HUES64 (cell line): ENCODE measurements around the gene FETUB.
A peak's percentile ranks its signal among the peaks of the same experiment; 100 is the strongest.

Experiments used
- H3K27ac ChIP-seq: 2 replicates; pipeline ENCODE4 v1.7.0; 2013; ENCODE audit warnings: low read depth, low read length, inconsistent platforms
- H3K27me3 ChIP-seq: 2 replicates; pipeline ENCODE4 v1.6.1; 2013; ENCODE audit warnings: mild to moderate bottlenecking, low read length; ENCODE audit not compliant: insufficient read depth
- H3K36me3 ChIP-seq: 2 replicates; pipeline ENCODE4 v1.6.1; 2013; ENCODE audit warnings: mild to moderate bottlenecking, low read length; ENCODE audit not compliant: insufficient read depth
- H3K4me1 ChIP-seq: 2 replicates; pipeline ENCODE4 v1.6.1; 2013; ENCODE audit warnings: mild to moderate bottlenecking, low read length, moderate library complexity; ENCODE audit not compliant: insufficient read depth
- H3K4me3 ChIP-seq: 2 replicates; pipeline ENCODE4 v1.5.1; 2013; ENCODE audit warnings: mild to moderate bottlenecking, low read length, moderate library complexity
- H3K9ac ChIP-seq: 2 replicates; pipeline ENCODE4 v1.6.1; 2013; ENCODE audit warnings: mild to moderate bottlenecking, low read depth, low read length
- H3K9me3 ChIP-seq: 2 replicates; pipeline ENCODE4 v1.6.1; 2013; ENCODE audit warnings: low read depth, low read length; ENCODE audit not compliant: insufficient read depth
- WGBS: fragments of 150-250, 120-280 bp; methylation state at CpG from one replicate; pipeline ENCODE4 v1.1.7; 2013; ENCODE audit warnings: missing lambda C conversion rate; 5-methylcytosine and 5-hydroxymethylcytosine counted together

FETUB gene

GRCh38 chr3:186614597-186615483 lies 25.4 kb upstream of the FETUB start:
- Histone ChIP-seq H3K4me3 (no peak overlapping the region), H3K27ac (no peak overlapping the region), H3K4me1 (peaks cover 9% of the 10 kb centered on the region), H3K9ac (no peak overlapping the region), H3K27me3 (peaks cover 14% of the 10 kb centered on the region), H3K9me3 (no peaks in the 10 kb centered on the region), H3K36me3 (no peaks in the 10 kb centered on the region)
- WGBS, result 49% methylated on average over 16 of the region's 16 CpGs

DNA sequence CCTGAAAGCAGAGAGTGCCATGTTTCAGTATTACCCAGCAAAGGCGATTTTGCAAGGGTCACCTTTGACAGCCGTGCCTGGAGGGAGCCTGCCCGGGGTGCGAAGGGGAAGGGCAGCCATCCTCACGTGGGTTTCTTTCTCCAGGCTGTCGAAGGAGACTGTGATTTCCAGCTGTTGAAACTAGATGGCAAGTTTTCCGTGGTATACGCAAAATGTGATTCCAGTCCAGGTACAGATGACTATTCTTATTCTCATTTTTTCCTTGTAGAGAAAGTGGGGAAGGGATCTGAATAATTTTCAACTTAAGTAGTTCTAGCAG lies 23.9 kb upstream of the FETUB start:
- H3K4me1 ChIP-seq, result peaks cover 9% of the 10 kb centered on the region
- 93% methylated on average over 8 of the region's 8 CpGs for WGBS
- H3K36me3 ChIP-seq, result no peaks in the 10 kb centered on the region
- peaks cover 14% of the 10 kb centered on the region for H3K27me3 ChIP-seq
- H3K9ac ChIP-seq, result no peak overlapping the region
- H3K9me3 ChIP-seq, result no peaks in the 10 kb centered on the region
- no peak overlapping the region for H3K4me3 ChIP-seq
- H3K27ac ChIP-seq, result no peak overlapping the region

GRCh38 chr3:186617036-186617946 lies 22.9 kb upstream of the FETUB start:
- Histone ChIP-seq H3K27ac (no peak overlapping the region), H3K4me1 (peaks cover 9% of the 10 kb centered on the region), H3K36me3 (no peaks in the 10 kb centered on the region), H3K27me3 (peaks cover 14% of the 10 kb centered on the region), H3K4me3 (peak overlapping the region; percentile 26; the same call in 1 of the 2 replicates), H3K9ac (peak overlapping the region; percentile 15; the same call in 1 of the 2 replicates), H3K9me3 (no peaks in the 10 kb centered on the region)
- 39% methylated on average over 31 of the region's 31 CpGs for WGBS

DNA sequence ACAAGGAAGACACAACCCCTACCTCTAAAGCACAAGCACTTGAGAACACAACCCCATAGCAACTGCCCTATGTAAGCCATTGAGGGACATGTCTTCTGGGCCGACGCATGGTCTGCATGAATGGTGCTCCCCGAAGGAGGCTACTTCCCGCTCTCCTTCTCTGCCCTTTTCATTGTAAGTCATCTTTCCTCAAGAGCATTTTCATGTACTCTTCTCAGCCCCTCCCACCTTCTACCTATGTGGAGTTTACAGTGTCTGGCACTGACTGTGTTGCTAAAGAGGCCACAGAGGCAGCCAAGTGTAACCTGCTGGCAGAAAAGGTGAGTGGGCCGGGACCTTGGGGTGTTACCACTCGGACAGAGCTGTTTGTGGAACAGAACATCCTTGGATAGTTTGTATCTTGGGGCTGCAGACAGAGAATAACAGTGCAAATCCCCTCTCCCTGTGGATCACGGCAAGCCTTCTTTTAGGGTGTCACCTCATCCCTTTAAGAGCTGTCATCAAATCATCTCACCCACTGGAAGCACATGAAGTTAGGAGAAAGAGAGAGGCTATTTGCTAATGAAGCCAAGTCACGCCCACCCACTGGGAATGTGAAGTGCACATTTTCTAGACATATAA lies 21.8 kb upstream of the FETUB start:
- Histone ChIP-seq H3K4me1 (peaks cover 9% of the 10 kb centered on the region), H3K36me3 (no peaks in the 10 kb centered on the region), H3K27me3 (peaks cover 14% of the 10 kb centered on the region), H3K4me3 (no peak overlapping the region), H3K9ac (no peak overlapping the region), H3K27ac (no peak overlapping the region), H3K9me3 (no peaks in the 10 kb centered on the region)
- 92% methylated on average over 8 of the region's 8 CpGs for WGBS

DNA sequence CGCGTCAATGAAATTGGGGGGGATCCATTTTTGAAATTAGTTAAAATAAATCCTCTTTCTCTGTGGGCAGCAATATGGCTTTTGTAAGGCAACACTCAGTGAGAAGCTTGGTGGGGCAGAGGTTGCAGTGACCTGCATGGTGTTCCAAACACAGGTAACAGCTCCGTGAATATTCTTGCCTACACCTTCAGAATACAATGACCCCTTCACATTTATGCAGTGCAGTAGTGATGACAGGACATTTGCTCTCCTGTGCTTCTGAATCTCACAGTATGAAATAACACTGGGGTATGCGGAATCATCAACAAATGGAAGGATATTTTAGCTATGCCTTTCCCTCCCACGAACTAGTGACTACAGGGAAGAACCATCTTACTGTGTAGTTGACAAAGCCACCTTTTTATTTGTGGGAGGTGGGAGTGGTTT lies 20.4 kb upstream of the FETUB start:
- WGBS, result 98% methylated on average over 5 of the region's 5 CpGs
- no peak overlapping the region for H3K27ac ChIP-seq
- H3K36me3 ChIP-seq, result no peaks in the 10 kb centered on the region
- no peak overlapping the region for H3K9ac ChIP-seq
- H3K4me3 ChIP-seq, result no peak overlapping the region
- H3K27me3 ChIP-seq, result peaks cover 14% of the 10 kb centered on the region
- peaks cover 9% of the 10 kb centered on the region for H3K4me1 ChIP-seq
- H3K9me3 ChIP-seq, result no peaks in the 10 kb centered on the region

DNA sequence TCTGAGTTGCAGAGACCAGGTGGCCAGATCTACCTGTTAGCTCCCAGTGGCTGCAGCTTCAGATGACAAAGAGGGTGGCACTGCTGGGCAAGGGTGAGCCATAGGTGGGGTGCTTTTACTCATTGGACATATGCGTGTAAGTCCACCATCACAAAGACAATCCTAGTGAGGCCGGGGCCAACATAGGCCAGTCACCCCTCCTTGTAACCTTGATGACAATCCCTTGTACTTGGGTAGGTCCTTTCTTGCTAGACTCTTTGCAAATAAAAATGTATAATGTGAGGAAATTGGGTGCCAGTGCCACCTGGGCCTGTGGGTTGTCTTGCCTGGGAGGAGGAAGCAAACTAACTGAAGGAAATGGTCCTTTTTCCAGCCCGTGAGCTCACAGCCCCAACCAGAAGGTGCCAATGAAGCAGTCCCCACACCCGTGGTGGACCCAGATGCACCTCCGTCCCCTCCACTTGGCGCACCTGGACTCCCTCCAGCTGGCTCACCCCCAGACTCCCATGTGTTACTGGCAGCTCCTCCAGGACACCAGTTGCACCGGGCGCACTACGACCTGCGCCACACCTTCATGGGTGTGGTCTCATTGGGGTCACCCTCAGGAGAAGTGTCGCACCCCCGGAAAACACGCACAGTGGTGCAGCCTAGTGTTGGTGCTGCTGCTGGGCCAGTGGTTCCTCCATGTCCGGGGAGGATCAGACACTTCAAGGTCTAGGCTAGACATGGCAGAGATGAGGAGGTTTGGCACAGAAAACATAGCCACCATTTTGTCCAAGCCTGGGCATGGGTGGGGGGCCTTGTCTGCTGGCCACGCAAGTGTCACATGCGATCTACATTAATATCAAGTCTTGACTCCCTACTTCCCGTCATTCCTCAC lies 19.7 kb upstream of the FETUB start:
- Histone ChIP-seq H3K36me3 (no peaks in the 10 kb centered on the region), H3K4me3 (no peak overlapping the region), H3K4me1 (peaks cover 4% of the 10 kb centered on the region; the same call in 1 of the 2 replicates), H3K27ac (no peak overlapping the region), H3K9ac (no peak overlapping the region), H3K27me3 (peaks cover 14% of the 10 kb centered on the region), H3K9me3 (no peaks in the 10 kb centered on the region)
- WGBS, result 95% methylated on average over 17 of the region's 17 CpGs

DNA sequence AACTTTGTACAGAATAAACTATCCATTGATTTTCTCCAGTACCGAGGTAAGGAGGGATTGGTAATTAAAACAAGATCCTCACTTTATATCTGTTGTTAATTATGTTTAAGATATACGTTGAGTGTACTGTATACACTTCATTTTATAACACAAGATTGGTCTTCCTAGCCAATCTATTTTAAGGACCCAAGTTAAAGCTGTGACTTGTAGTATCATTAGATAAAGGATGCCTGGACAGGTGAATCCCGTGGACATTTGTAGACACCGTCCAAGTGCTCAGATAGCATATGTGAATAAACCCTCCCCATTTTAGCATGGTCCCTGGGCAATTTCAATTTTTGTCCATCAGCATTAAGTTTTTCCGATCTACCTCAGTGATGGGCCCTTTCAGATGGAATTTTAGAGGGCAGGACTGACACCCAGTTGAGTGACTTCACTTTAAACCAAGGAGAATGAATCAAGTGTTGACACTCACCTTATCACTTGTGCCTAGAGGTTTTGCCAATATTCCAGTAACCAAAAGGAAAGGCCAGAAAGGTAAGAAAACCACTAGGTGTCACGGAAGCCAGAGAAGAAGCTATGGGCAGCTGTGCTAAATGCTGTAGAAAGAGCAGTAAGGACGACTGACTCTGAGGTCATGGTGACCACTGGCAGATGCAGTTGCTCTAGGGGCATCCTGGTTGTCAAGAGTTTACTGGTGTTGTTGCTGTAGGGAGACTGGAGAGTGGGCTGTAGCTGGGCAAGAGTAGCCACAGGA lies 18.1 kb upstream of the FETUB start:
- Histone ChIP-seq H3K36me3 (no peaks in the 10 kb centered on the region), H3K9ac (no peak overlapping the region), H3K27ac (no peak overlapping the region), H3K27me3 (peaks cover 14% of the 10 kb centered on the region), H3K4me3 (no peak overlapping the region), H3K4me1 (0 out of 2 replicates have a peak, but pooled peaks cover 3% of the 10 kb centered on the region), H3K9me3 (no peaks in the 10 kb centered on the region)
- WGBS, result 87% methylated on average over 6 of the region's 7 CpGs

DNA sequence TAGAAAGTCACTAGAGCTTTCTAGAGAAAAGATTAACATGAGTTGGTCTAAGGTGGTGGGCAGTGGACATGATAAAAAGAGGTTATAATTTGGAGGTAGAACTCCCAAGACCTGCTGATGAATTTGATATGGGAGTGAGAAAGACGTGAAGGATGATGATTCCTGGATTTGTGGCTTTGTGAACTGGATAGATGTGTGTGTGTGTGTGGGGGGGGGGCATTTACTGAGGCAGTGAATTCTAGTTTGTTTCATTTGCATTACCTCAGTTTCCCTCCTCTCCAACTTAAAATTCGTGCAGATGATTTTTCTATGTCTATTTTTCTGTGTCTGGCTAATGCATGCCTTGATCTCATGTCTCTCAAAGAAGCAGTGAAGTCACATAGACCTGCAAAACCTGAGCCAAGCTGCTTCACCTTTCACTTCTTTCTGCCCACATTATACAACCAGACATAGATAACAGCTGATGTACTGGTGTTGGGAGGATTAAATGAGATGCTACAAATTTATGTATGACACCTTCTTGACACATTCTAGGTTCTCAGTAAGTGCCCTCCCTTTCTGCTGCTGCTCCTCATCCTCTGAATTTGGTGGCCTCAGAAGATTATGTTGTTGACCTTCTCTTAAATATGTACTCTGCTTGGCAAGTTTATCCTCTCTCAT lies 17.4 kb upstream of the FETUB start:
- WGBS, result 46% methylated on average over 2 of the region's 2 CpGs
- no peak overlapping the region for H3K4me3 ChIP-seq
- H3K9me3 ChIP-seq, result no peaks in the 10 kb centered on the region
- H3K36me3 ChIP-seq, result no peaks in the 10 kb centered on the region
- peaks cover 7% of the 10 kb centered on the region; the same call in 1 of the 2 replicates for H3K27me3 ChIP-seq
- H3K9ac ChIP-seq, result no peak overlapping the region
- no peak overlapping the region for H3K27ac ChIP-seq
- no peaks in the 10 kb centered on the region for H3K4me1 ChIP-seq

DNA sequence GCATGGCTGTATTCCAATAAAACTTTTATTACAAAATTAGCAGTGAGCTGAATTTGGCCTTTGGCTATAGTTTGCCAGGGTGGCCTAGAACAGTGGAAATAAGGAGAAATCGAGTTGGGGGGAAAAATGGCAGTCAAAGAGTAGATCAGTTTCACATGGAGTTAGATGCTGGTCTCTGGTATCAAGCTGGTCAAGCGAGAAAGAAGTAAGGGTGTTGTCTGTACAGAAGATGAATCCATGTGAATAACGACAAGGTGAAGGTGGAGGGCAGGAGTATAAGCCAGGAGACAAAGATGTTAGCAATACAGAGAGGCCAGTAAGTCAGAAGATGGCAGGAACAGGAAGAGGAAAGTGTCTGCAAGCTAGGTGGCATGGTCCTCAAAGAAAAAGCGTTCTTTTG lies 15.6 kb upstream of the FETUB start:
- no peaks in the 10 kb centered on the region for H3K27me3 ChIP-seq
- H3K4me1 ChIP-seq, result no peaks in the 10 kb centered on the region
- WGBS, result 90% methylated on average over 4 of the region's 4 CpGs
- H3K9ac ChIP-seq, result no peak overlapping the region
- H3K36me3 ChIP-seq, result no peaks in the 10 kb centered on the region
- H3K9me3 ChIP-seq, result no peaks in the 10 kb centered on the region
- H3K4me3 ChIP-seq, result no peak overlapping the region
- H3K27ac ChIP-seq, result no peak overlapping the region
